ENCODE measurements around the gene WNT9B. TPM values are rescaled to one million over a fixed set of nuclear protein-coding genes. Genes with fewer than 3 reads are reported as not detected.

WNT9B gene
- total RNA-seq, 1 experiment from 2014 or later = not detected

- TF ChIP-seq CTCF (IDR thresholded peaks at IDR 0.05; ENCODE audit: insufficient read depth in 1 of 2, low read depth in 1 of 2, low read length in 1 of 2, severe bottlenecking in 1 of 2, unreplicated experiment in 1 of 2) = no peak
- Mint-ChIP-seq H3K36me3 (ENCODE audit: insufficient read depth, unreplicated experiment) (no peaks in the 10 kb centered on the region), H3K27me3 (ENCODE audit: insufficient read depth, unreplicated experiment) (peaks cover 15% of the 10 kb centered on the region), H3K4me3 (ENCODE audit: unreplicated experiment) (no peak overlapping the region), H3K9me3 (ENCODE audit: unreplicated experiment) (peaks cover 3% of the 10 kb centered on the region), H3K4me1 (ENCODE audit: low read depth, unreplicated experiment) (peaks cover 6% of the 10 kb centered on the region), H3K27ac (ENCODE audit: unreplicated experiment) (no peak overlapping the region)
- BruUV-seq (replicated peaks) = no TSS peak
- ChIA-PET CTCF (no interaction called here), POLR2A (no interaction called here)
- DNase-seq = no peak
- Histone ChIP-seq H3K27me3 (replicated peaks; ENCODE audit: control insufficient read depth, insufficient read depth, low read length) (no peaks in the 10 kb centered on the region), H3K36me3 (ENCODE audit: control insufficient read depth, insufficient read depth, low read length) (no peaks in the 10 kb centered on the region), H3K4me3 (ENCODE audit: low read depth, low read length) (no peak overlapping the region), H3K4me1 (peaks cover 12% of the 10 kb centered on the region), H3K9me3 (no peaks in the 10 kb centered on the region)
- intact Hi-C loops (cut with micrococcal nuclease; ENCODE audit: unreplicated experiment) = no loop called here
Measured at GRCh38 chr17:46848534-46848933, 2.8 kb upstream of the WNT9B start.

GRCh38 chr17:46850688-46851028 lies 725 bp upstream of the WNT9B start:
- H3K27ac Mint-ChIP-seq (ENCODE audit: unreplicated experiment) = no peak overlapping the region
- POLR2A ChIA-PET = no interaction called here
- H3K4me3 ChIP-seq (ENCODE audit: low read depth, low read length) = peak overlapping the region; percentile 65

GRCh38 chr17:46853896-46854444 lies 2.6 kb downstream of the WNT9B start:
- no peaks in the 10 kb centered on the region for H3K9me3 ChIP-seq
- H3K36me3 Mint-ChIP-seq (ENCODE audit: insufficient read depth, unreplicated experiment) = no peaks in the 10 kb centered on the region
- H3K27me3 Mint-ChIP-seq (ENCODE audit: insufficient read depth, unreplicated experiment) = peaks cover 15% of the 10 kb centered on the region
- H3K9me3 Mint-ChIP-seq (ENCODE audit: unreplicated experiment) = no peaks in the 10 kb centered on the region
- H3K4me3 ChIP-seq (ENCODE audit: low read depth, low read length) = no peak overlapping the region
- CTCF ChIA-PET = interaction anchor here (0.5 to 0.7 kb wide), 2 partner anchors 39 to 232 kb away, joined by 3 to 5 read pairs; no protein-coding TSS in a partner anchor
- no peaks in the 10 kb centered on the region for H3K27me3 ChIP-seq (replicated peaks; ENCODE audit: control insufficient read depth, insufficient read depth, low read length)
- H3K4me1 ChIP-seq = peaks cover 12% of the 10 kb centered on the region
- POLR2A ChIA-PET = interaction anchor here (0.6 kb wide), 1 partner anchor 19 kb away, joined by 3 read pairs; no protein-coding TSS in a partner anchor
- peaks cover 6% of the 10 kb centered on the region for H3K4me1 Mint-ChIP-seq (ENCODE audit: low read depth, unreplicated experiment)
- TF ChIP-seq CTCF (IDR thresholded peaks at IDR 0.05; ENCODE audit: insufficient read depth in 1 of 2, low read depth in 1 of 2, low read length in 1 of 2, severe bottlenecking in 1 of 2, unreplicated experiment in 1 of 2) = no peak
- no peak overlapping the region for H3K27ac Mint-ChIP-seq (ENCODE audit: unreplicated experiment)
- no TSS peak for BruUV-seq (replicated peaks)
- intact Hi-C loops (cut with micrococcal nuclease; ENCODE audit: unreplicated experiment) = loop anchor here (5.0 kb wide), 2 partner anchors 68 to 88 kb away; partner anchors contain the start of gene GOSR2
- DNase-seq = no peak
- H3K36me3 ChIP-seq (ENCODE audit: control insufficient read depth, insufficient read depth, low read length) = no peaks in the 10 kb centered on the region
- H3K4me3 Mint-ChIP-seq (ENCODE audit: unreplicated experiment) = no peak overlapping the region

More at GRCh38 chr17:46850688-46851028, 725 bp upstream of the WNT9B start:
- Histone ChIP-seq H3K9me3 (no peaks in the 10 kb centered on the region), H3K27me3 (replicated peaks; ENCODE audit: control insufficient read depth, insufficient read depth, low read length) (no peaks in the 10 kb centered on the region), H3K36me3 (ENCODE audit: control insufficient read depth, insufficient read depth, low read length) (no peaks in the 10 kb centered on the region), H3K4me1 (peaks cover 12% of the 10 kb centered on the region)
- Mint-ChIP-seq H3K4me3 (ENCODE audit: unreplicated experiment) (peak overlapping the region; percentile 86), H3K9me3 (ENCODE audit: unreplicated experiment) (no peaks in the 10 kb centered on the region), H3K27me3 (ENCODE audit: insufficient read depth, unreplicated experiment) (peaks cover 15% of the 10 kb centered on the region), H3K36me3 (ENCODE audit: insufficient read depth, unreplicated experiment) (no peaks in the 10 kb centered on the region), H3K4me1 (ENCODE audit: low read depth, unreplicated experiment) (peaks cover 6% of the 10 kb centered on the region)
- BruUV-seq (replicated peaks) = no TSS peak
- intact Hi-C loops (cut with micrococcal nuclease; ENCODE audit: unreplicated experiment) = loop anchor here (5.0 kb wide), 2 partner anchors 72 to 92 kb away; partner anchors contain the start of gene GOSR2
- no peak for DNase-seq
- no peak for TF ChIP-seq CTCF (IDR thresholded peaks at IDR 0.05; ENCODE audit: insufficient read depth in 1 of 2, low read depth in 1 of 2, low read length in 1 of 2, severe bottlenecking in 1 of 2, unreplicated experiment in 1 of 2)
- CTCF ChIA-PET = no interaction called here

Data from Caco-2 (cell line).